ENCODE results near the gene CES2. TPM values are rescaled to one million over a fixed set of nuclear protein-coding genes. Genes with fewer than 3 reads are reported as not detected.

CES2 gene
- total and polyA plus RNA-seq, 2 donors (not counting 1 experiment from before 2014, with no cell fraction given), result 23.5 to 47.8 TPM

GRCh38 chr16:66920924-66921680, 14.2 kb upstream of the CES2 start:
- 76% methylated on average over 3 of the region's 9 CpGs for WGBS (ENCODE audit: insufficient coverage)
- ATAC-seq (ENCODE audit: low read depth) (no peak), DNase-seq (no peak)
- H3K4me1 Mint-ChIP-seq, result peaks cover 12% of the 10 kb centered on the region
- Histone ChIP-seq H2AFZ (ENCODE audit: insufficient read depth, low read depth, low read length, poor library complexity, severe bottlenecking) (no peak overlapping the region), H3K4me1 (ENCODE audit: control insufficient read depth in 2 of 2, insufficient read depth in 2 of 2, low read length in 2 of 2) (peaks cover 11 to 12% of the 10 kb centered on the region in 2 donors), H3K4me3 (ENCODE audit: control extremely low read depth in 1 of 5, extremely low read depth in 1 of 5, insufficient read depth in 1 of 5, low read depth in 2 of 5, low read length in 4 of 5) (no peak overlapping the region), H3K79me2 (ENCODE audit: control insufficient read depth, insufficient read depth, low read length) (no peaks in the 10 kb centered on the region), H3K4me2 (replicated peaks; ENCODE audit: low read depth, low read length, poor library complexity, severe bottlenecking) (no peak overlapping the region), H3K27me3 (replicated peaks in 1 of 4; ENCODE audit: control extremely low read depth in 1 of 4, control insufficient read depth in 3 of 4, insufficient read depth in 4 of 4, low read length in 3 of 4) (peaks cover 0 to 35% (median 13%) of the 10 kb centered on the region in 4 experiments), H3K9ac (ENCODE audit: low read length) (no peak overlapping the region), H3K27ac (ENCODE audit: low read length in 2 of 2) (no peak overlapping the region), H3K36me3 (replicated peaks in 1 of 2; ENCODE audit: control extremely low read depth in 1 of 2, control insufficient read depth in 1 of 2, extremely low read depth in 1 of 2, insufficient read depth in 2 of 2, low read length in 1 of 2) (no peaks in the 10 kb centered on the region), H4K20me1 (ENCODE audit: control insufficient read depth, insufficient read depth, low read length, poor library complexity, severe bottlenecking) (no peaks in the 10 kb centered on the region), H3K9me3 (ENCODE audit: control extremely low read depth in 1 of 3, control insufficient read depth in 2 of 3, insufficient read depth in 1 of 3, low read length in 2 of 3) (peaks cover 0 to 8% (median 0%) of the 10 kb centered on the region in 3 donors)
- TF ChIP-seq EZH2 (IDR thresholded peaks at IDR 0.05; ENCODE audit: borderline replicate concordance, insufficient read depth, low read depth, low read length, poor library complexity, severe bottlenecking), result no peak
- TF ChIP-seq CTCF (IDR thresholded peaks at IDR 0.05), result no peak
- ChIA-PET CTCF (no interaction called here), POLR2A (no interaction called here)
- intact Hi-C loops (cut with micrococcal nuclease), result no loop called here
- H3K4me3 Mint-ChIP-seq, result no peak overlapping the region
- peaks cover 38% of the 10 kb centered on the region for H3K27me3 Mint-ChIP-seq
- no peak overlapping the region for H3K27ac Mint-ChIP-seq
- no peaks in the 10 kb centered on the region for H3K9me3 Mint-ChIP-seq (ENCODE audit: insufficient read depth)

GRCh38 chr16:66921729-66922450, 13.4 kb upstream of the CES2 start:
- 83% methylated on average over 39 of the region's 42 CpGs for WGBS (ENCODE audit: insufficient coverage)
- POLR2A ChIA-PET, result no interaction called here
- Mint-ChIP-seq H3K4me1 (peaks cover 12% of the 10 kb centered on the region), H3K27me3 (peaks cover 37% of the 10 kb centered on the region), H3K27ac (no peak overlapping the region), H3K4me3 (no peak overlapping the region), H3K9me3 (ENCODE audit: insufficient read depth) (no peaks in the 10 kb centered on the region)
- Histone ChIP-seq H3K9me3 (ENCODE audit: control extremely low read depth in 1 of 3, control insufficient read depth in 2 of 3, insufficient read depth in 1 of 3, low read length in 2 of 3) (peaks cover 0 to 8% (median 0%) of the 10 kb centered on the region in 3 donors), H3K36me3 (replicated peaks in 1 of 2; ENCODE audit: control extremely low read depth in 1 of 2, control insufficient read depth in 1 of 2, extremely low read depth in 1 of 2, insufficient read depth in 2 of 2, low read length in 1 of 2) (no peaks in the 10 kb centered on the region), H2AFZ (ENCODE audit: insufficient read depth, low read depth, low read length, poor library complexity, severe bottlenecking) (no peak overlapping the region), H3K27me3 (replicated peaks in 1 of 4; ENCODE audit: control extremely low read depth in 1 of 4, control insufficient read depth in 3 of 4, insufficient read depth in 4 of 4, low read length in 3 of 4) (peaks cover 0 to 42% (median 14%) of the 10 kb centered on the region in 4 experiments), H3K27ac (ENCODE audit: low read length in 2 of 2) (no peak overlapping the region), H3K79me2 (ENCODE audit: control insufficient read depth, insufficient read depth, low read length) (no peaks in the 10 kb centered on the region), H3K4me2 (replicated peaks; ENCODE audit: low read depth, low read length, poor library complexity, severe bottlenecking) (no peak overlapping the region), H3K4me1 (ENCODE audit: control insufficient read depth in 2 of 2, insufficient read depth in 2 of 2, low read length in 2 of 2) (peaks cover 11 to 12% of the 10 kb centered on the region in 2 donors), H4K20me1 (ENCODE audit: control insufficient read depth, insufficient read depth, low read length, poor library complexity, severe bottlenecking) (no peaks in the 10 kb centered on the region), H3K4me3 (ENCODE audit: control extremely low read depth in 1 of 5, extremely low read depth in 1 of 5, insufficient read depth in 1 of 5, low read depth in 2 of 5, low read length in 4 of 5) (no peak overlapping the region), H3K9ac (ENCODE audit: low read length) (no peak overlapping the region)
- ATAC-seq (ENCODE audit: low read depth), result no peak
- no peak for DNase-seq
- CTCF ChIA-PET, result no interaction called here
- intact Hi-C loops (cut with micrococcal nuclease), result no loop called here
- TF ChIP-seq CTCF (IDR thresholded peaks at IDR 0.05) (no peak), EZH2 (IDR thresholded peaks at IDR 0.05; ENCODE audit: borderline replicate concordance, insufficient read depth, low read depth, low read length, poor library complexity, severe bottlenecking) (no peak)

Measured in B cell (primary cell).